Liver (tissue), 9 donors: ENCODE data around the gene NXPE4. TPM values are rescaled to one million over a fixed set of nuclear protein-coding genes. Genes with fewer than 3 reads are reported as not detected.

ENCODE experiments used
- DNase-seq: peaks from one replicate; pipeline ENCODE4 v3.0.0-alpha.2; 2017; ENCODE audit warnings: low spot score
- H3K27ac ChIP-seq, 2 donors: one replicate each; pipeline ENCODE4 v1.7.0; 2013; ENCODE audit warnings: inconsistent platforms in 2 of 2, low read length in 2 of 2, control low read depth in 1 of 2, low read depth in 1 of 2, mild to moderate bottlenecking in 1 of 2
- H3K27me3 ChIP-seq, 4 donors: one replicate each; pipeline versions ENCODE4 v1.6.1 to v1.7.0; 2013; ENCODE audit warnings: low read length in 3 of 4, inconsistent platforms in 1 of 4, mild to moderate bottlenecking in 1 of 4, moderate library complexity in 1 of 4; ENCODE audit not compliant: control insufficient read depth in 4 of 4, insufficient read depth in 4 of 4
- H3K36me3 ChIP-seq, 4 donors: one replicate each; pipeline versions ENCODE4 v1.6.1 to v1.7.0; 2013; ENCODE audit warnings: low read length in 3 of 4, mild to moderate bottlenecking in 3 of 4, low read depth in 1 of 4, moderate library complexity in 1 of 4; ENCODE audit not compliant: control insufficient read depth in 4 of 4, insufficient read depth in 3 of 4
- H3K4me1 ChIP-seq, 4 donors: one replicate each; pipeline versions ENCODE4 v1.6.1 to v1.7.0; 2013; ENCODE audit warnings: low read length in 3 of 4, mild to moderate bottlenecking in 3 of 4, moderate library complexity in 1 of 4; ENCODE audit not compliant: control insufficient read depth in 4 of 4, insufficient read depth in 4 of 4
- H3K4me3 ChIP-seq, 3 donors: one replicate each; pipeline versions ENCODE4 v1.6.1 to v1.7.0; 2013; ENCODE audit warnings: low read length in 3 of 3, control low read depth in 1 of 3, low read depth in 1 of 3, mild to moderate bottlenecking in 1 of 3
- H3K9ac ChIP-seq, 2 donors: one replicate each; pipeline ENCODE4 v1.7.0; 2013; ENCODE audit warnings: low read length in 2 of 2, mild to moderate bottlenecking in 2 of 2, moderate library complexity in 2 of 2, control low read depth in 1 of 2, low read depth in 1 of 2
- H3K9me3 ChIP-seq, 4 donors: one replicate each; pipeline versions ENCODE4 v1.6.1 to v1.7.0; 2013; ENCODE audit warnings: low read length in 3 of 4; ENCODE audit not compliant: control insufficient read depth in 4 of 4
- ATF3 ChIP-seq: IDR thresholded peaks from 2 replicates; pipeline ENCODE4 v1.6.1; 2016; ENCODE audit warnings: antibody characterized with exemption
- CTCF ChIP-seq: fragments of 150-350 bp; IDR thresholded peaks from 2 replicates; pipeline ENCODE4 v1.5.1; 2017; ENCODE audit warnings: improper control_type of control experiment, low read depth, low read length; ENCODE audit not compliant: missing input control
- EGR1 ChIP-seq, 2 donors: IDR thresholded peaks; 2 replicates each; pipeline ENCODE4 v1.6.1; 2016 to 2018; ENCODE audit warnings: antibody characterized with exemption in 2 of 2, low read depth in 2 of 2
- FOXA1 ChIP-seq: IDR thresholded peaks from 2 replicates; pipeline ENCODE4 v1.6.1; 2016; ENCODE audit warnings: antibody characterized with exemption
- FOXA2 ChIP-seq: IDR thresholded peaks from 2 replicates; pipeline ENCODE4 v1.6.1; 2016; ENCODE audit warnings: antibody characterized with exemption
- GABPA ChIP-seq, 2 donors: IDR thresholded peaks in 1 of 2; conservative IDR thresholded peaks in 1 of 2; 2 replicates each; pipeline ENCODE4 v1.6.1; 2016; ENCODE audit warnings: antibody characterized with exemption in 2 of 2, mild to moderate bottlenecking in 1 of 2, moderate library complexity in 1 of 2
- HNF4A ChIP-seq, 2 donors: conservative IDR thresholded peaks; 2 replicates each; pipeline ENCODE4 v1.6.1; 2016; ENCODE audit warnings: antibody characterized with exemption in 2 of 2, mild to moderate bottlenecking in 2 of 2
- HNF4G ChIP-seq: IDR thresholded peaks from 2 replicates; pipeline ENCODE4 v1.6.1; 2016; ENCODE audit warnings: antibody characterized with exemption
- JUND ChIP-seq, 2 donors: IDR thresholded peaks; 2 replicates each; pipeline ENCODE4 v1.6.1; 2016; ENCODE audit warnings: antibody characterized with exemption in 2 of 2
- MAX ChIP-seq: IDR thresholded peaks from 2 replicates; pipeline ENCODE4 v1.6.1; 2016; ENCODE audit warnings: antibody characterized with exemption
- NR2F2 ChIP-seq: IDR thresholded peaks from 2 replicates; pipeline ENCODE4 v1.6.1; 2016; ENCODE audit warnings: antibody characterized with exemption
- RAD21 ChIP-seq, 2 donors: IDR thresholded peaks; 2 replicates each; pipeline ENCODE4 v1.6.1; 2016; ENCODE audit warnings: antibody characterized with exemption in 2 of 2, mild to moderate bottlenecking in 2 of 2
- REST ChIP-seq: IDR thresholded peaks from 2 replicates; pipeline ENCODE4 v1.6.1; 2016; ENCODE audit warnings: antibody characterized with exemption, mild to moderate bottlenecking
- RXRA ChIP-seq, 2 donors: IDR thresholded peaks; 2 replicates each; pipeline ENCODE4 v1.6.1; 2017 to 2018; ENCODE audit warnings: antibody characterized with exemption in 2 of 2, mild to moderate bottlenecking in 1 of 2
- SP1 ChIP-seq: IDR thresholded peaks from 2 replicates; pipeline ENCODE4 v1.6.1; 2018; ENCODE audit warnings: antibody characterized with exemption, mild to moderate bottlenecking
- TAF1 ChIP-seq: conservative IDR thresholded peaks from 2 replicates; pipeline ENCODE4 v1.6.1; 2016; ENCODE audit warnings: antibody characterized with exemption, mild to moderate bottlenecking
- YY1 ChIP-seq: IDR thresholded peaks from 2 replicates; pipeline ENCODE4 v1.6.1; 2016; ENCODE audit warnings: antibody characterized with exemption, mild to moderate bottlenecking
- ZBTB33 ChIP-seq: IDR thresholded peaks from 2 replicates; pipeline ENCODE4 v1.6.1; 2016; ENCODE audit warnings: antibody characterized with exemption
- WGBS: extraction: QIAGEN DNeasy Blood & Tissue Kit; methylation state at CpG from one replicate; pipeline ENCODE4 v1.1.7; 2013; 5-methylcytosine and 5-hydroxymethylcytosine counted together
- polyA plus RNA-seq, 2 donors: library from polyadenylated mRNA; stranded (reverse) in 1 of 2; unstranded in 1 of 2; fragments of 200-250 nt in 1 of 2; fragments of >200 nt in 1 of 2; fragmentation: Nextera tagmentation in 1 of 2; extraction: Ambion mirVana in 1 of 2; gene quantifications; one replicate each; pipeline versions ENCODE4 v1.2.1 to v1.2.3, GENCODE V29; 2013 to 2015
- total RNA-seq, 2 donors: library from RNA; depleted of rRNA; stranded (reverse); fragments of >200 nt; gene quantifications; one replicate each; pipeline ENCODE4 v1.2.3, GENCODE V29; 2014
- donor health status: healthy.
- donor health status: healthy.
- donor health status: healthy.
- donor health status: healthy.
- donor health status: healthy.

Gene NXPE4
- total and polyA plus RNA-seq, 4 donors: not detected

GRCh38 chr11:114551060-114551459, 44.5 kb downstream of the NXPE4 start:
- TF ChIP-seq RAD21 (IDR thresholded peaks at IDR 0.05) (no peak), EGR1 (IDR thresholded peaks at IDR 0.05; ENCODE audit: low read depth in 2 of 2) (no peak), ATF3 (no peak), JUND (IDR thresholded peaks at IDR 0.05) (no peak), NR2F2 (no peak), YY1 (no peak), REST (no peak), TAF1 (no peak)
- Histone ChIP-seq H3K4me1 (no peaks in the 10 kb centered on the region), H3K27ac (no peak overlapping the region), H3K36me3 (no peaks in the 10 kb centered on the region), H3K4me3 (no peak overlapping the region), H3K9ac (no peak overlapping the region), H3K9me3 (no peaks in the 10 kb centered on the region), H3K27me3 (no peaks in the 10 kb centered on the region)
- 79% methylated on average over 4 of the region's 4 CpGs for WGBS
- DNase-seq: no peak

- Histone ChIP-seq H3K27me3 (no peaks in the 10 kb centered on the region), H3K4me1 (no peaks in the 10 kb centered on the region), H3K9me3 (peaks cover 4 to 10% (median 5%) of the 10 kb centered on the region in 4 donors), H3K4me3 (no peak overlapping the region), H3K9ac (no peak overlapping the region), H3K27ac (no peak overlapping the region), H3K36me3 (no peaks in the 10 kb centered on the region)
- TF ChIP-seq EGR1 (IDR thresholded peaks at IDR 0.05; ENCODE audit: low read depth in 2 of 2): no peak
- TF ChIP-seq FOXA1: no peak
- TF ChIP-seq YY1: no peak
- no peak for TF ChIP-seq JUND (IDR thresholded peaks at IDR 0.05)
- no peak for TF ChIP-seq HNF4A (conservative IDR thresholded peaks at IDR 0.05)
- TF ChIP-seq NR2F2: no peak
- TF ChIP-seq TAF1: no peak
- no peak for TF ChIP-seq FOXA2
- no peak for TF ChIP-seq RXRA (IDR thresholded peaks at IDR 0.05)
- no peak for TF ChIP-seq HNF4G
- no peak for TF ChIP-seq CTCF
- TF ChIP-seq ZBTB33: no peak
- no peak for TF ChIP-seq SP1
- no peak for TF ChIP-seq ATF3
- no peak for TF ChIP-seq MAX
- no peak for TF ChIP-seq RAD21 (IDR thresholded peaks at IDR 0.05)
- TF ChIP-seq GABPA (IDR thresholded peaks at IDR 0.05 in 1 of 2, conservative IDR thresholded peaks at IDR 0.05 in 1 of 2): no peak
- no peak for DNase-seq
- 79% methylated on average over 2 of the region's 2 CpGs for WGBS
Observed at GRCh38 chr11:114525682-114526081, 69.9 kb downstream of the NXPE4 start.
